Heart left ventricle (tissue), 13 donors: ENCODE measurements around the gene STPG3.

ENCODE experiments used
- CTCF ChIP-seq, 12 donors: fragments of 200-600 bp; sonication (generic) in 4 of 12; IDR thresholded peaks; one replicate each; pipeline versions ENCODE4 v1.5.0 to v1.8.0; 2018 to 2022; ENCODE audit warnings: antibody characterized with exemption in 12 of 12, mild to moderate bottlenecking in 5 of 12
- POLR2A ChIP-seq, 2 donors: fragments of 450-650 bp; IDR thresholded peaks; one replicate each; pipeline ENCODE4 v1.6.1; 2017; ENCODE audit warnings: antibody characterized with exemption in 2 of 2, mild to moderate bottlenecking in 2 of 2, moderate library complexity in 2 of 2
- donor health status: ischemic (EF 13 %, LVEDD 7.1; RV severe dilation, severe dysfunction).
- donor health status: DM: no; HTN: yes; CAD: no.
- donor health status: DM: no; HTN: no; CAD: no.
- donor health status: ischemic (EF 25% LVEDD 6.9; RV normal size, moderate dysfunction).
- donor health status: ischemic (EF 25% LVEDD 5.7; RV mildly dilated, moderate dysfunction).
- donor health status: ischemic (EF 35%, LVEDD 5.7; RV mildly dilated, moderate dysfunction).
- donor health status: nonischemic (EF 11% LVEDD 7.7; RV severe dilation, severe dysfunction).
- donor health status: DM: yes; HTN: yes; CAD: no.
- donor health status: PGD.
- donor health status: ischemic (EF 29% LVEDD 5.4; RV normal size, mild dysfunction).
- donor health status: nonischemic (EF 23%, LVEDD 6.1; RV moderate dilation, normal function).

GRCh38 chr9:137273095-137273490 lies 22.0 kb downstream of the STPG3 start:
- TF ChIP-seq POLR2A (IDR thresholded peaks at IDR 0.05): no peak
- TF ChIP-seq CTCF (IDR thresholded peaks at IDR 0.05): no peak
